K562 (cell line): ENCODE measurements around the gene CDKN2C. TPM values are rescaled to one million over a fixed set of nuclear protein-coding genes. Genes with fewer than 3 reads are reported as not detected.

Experiments
- CBX8 ChIP-seq: fragments of 200-600 bp; sonication (generic); IDR thresholded peaks from 2 replicates; pipeline ENCODE4 v1.6.1; 2012; ENCODE audit warnings: borderline replicate concordance, mixed run types, low read depth, mild to moderate bottlenecking, moderate library complexity, mixed read lengths, low read length, control low read depth, inconsistent platforms; ENCODE audit not compliant: poor library complexity, severe bottlenecking; ENCODE audit errors: extremely low read depth
- DDX20 ChIP-seq: fragments of 450-650 bp; IDR thresholded peaks from 2 replicates; pipeline ENCODE4 v1.6.1; 2016; ENCODE audit warnings: missing genetic modification characterization, low read depth, mild to moderate bottlenecking, missing compliant biosample characterization, moderate library complexity
- EZH2 ChIP-seq: IDR thresholded peaks from 2 replicates; pipeline ENCODE4 v1.6.1; 2012; ENCODE audit warnings: low read depth, mild to moderate bottlenecking, inconsistent platforms, low read length, borderline replicate concordance
- HNRNPUL1 ChIP-seq: fragments of 200-400 bp; formaldehyde crosslinking; IDR thresholded peaks from 2 replicates; pipeline ENCODE4 v1.6.1; 2017; ENCODE audit warnings: low read length
- JUNB ChIP-seq: fragments of 450-650 bp; formaldehyde crosslinking; conservative IDR thresholded peaks from 2 replicates; pipeline ENCODE4 v1.4.0; 2020; ENCODE audit warnings: mild to moderate bottlenecking
- KAT2B ChIP-seq: IDR thresholded peaks from one replicate; pipeline ENCODE4 v1.6.1; 2012; ENCODE audit warnings: low read depth, mild to moderate bottlenecking, control low read depth, inconsistent platforms, low read length, moderate library complexity
- KLF16 ChIP-seq: IDR thresholded peaks from 2 replicates; pipeline ENCODE4 v1.6.1; 2016; ENCODE audit warnings: antibody characterized with exemption
- MYNN ChIP-seq, 2 experiments: sonication (generic); formaldehyde crosslinking in 1 of 2; IDR thresholded peaks; 2 replicates each; pipeline versions ENCODE4 v1.5.0 to v1.6.1; 2016 to 2020; ENCODE audit warnings: antibody characterized with exemption in 1 of 2, missing genetic modification reagents in 1 of 2
- NR1H2 ChIP-seq: sonication (generic); formaldehyde crosslinking; IDR thresholded peaks from 2 replicates; pipeline ENCODE4 v1.4.0; 2020; ENCODE audit warnings: mild to moderate bottlenecking, missing genetic modification reagents
- POLR2AphosphoS2 ChIP-seq: IDR thresholded peaks from 2 replicates; pipeline ENCODE4 v1.6.1; 2012; ENCODE audit warnings: low read length, improper control_type of control experiment
- POLR3A ChIP-seq: IDR thresholded peaks from 2 replicates; pipeline ENCODE4 v1.6.1; 2011; ENCODE audit warnings: borderline replicate concordance, mild to moderate bottlenecking, moderate library complexity; ENCODE audit not compliant: insufficient read length, insufficient read depth; ENCODE audit errors: extremely low read depth
- RBM25 ChIP-seq: fragments of 200-400 bp; formaldehyde crosslinking; IDR thresholded peaks from 2 replicates; pipeline ENCODE4 v1.6.1; 2018; ENCODE audit warnings: low read length, low read depth, moderate library complexity; ENCODE audit not compliant: severe bottlenecking
- STAG1 ChIP-seq: sonication (generic); formaldehyde crosslinking; IDR thresholded peaks from 2 replicates; pipeline ENCODE4 v1.5.0; 2020; ENCODE audit warnings: missing genetic modification reagents, borderline replicate concordance
- TAF15 ChIP-seq: fragments of 200-400 bp; formaldehyde crosslinking; IDR thresholded peaks from 2 replicates; pipeline ENCODE4 v1.6.1; 2017; ENCODE audit warnings: mild to moderate bottlenecking, low read depth, low read length, moderate library complexity
- THAP7 ChIP-seq: fragments of 250-450 bp; sonication (Bioruptor Pico); IDR thresholded peaks from 2 replicates; pipeline ENCODE4 v1.5.0; 2021
- ZC3H4 ChIP-seq: sonication (generic); formaldehyde crosslinking; IDR thresholded peaks from 2 replicates; pipeline ENCODE4 v1.9.0; 2021; ENCODE audit warnings: missing genetic modification reagents, borderline replicate concordance
- ZNF431 ChIP-seq: sonication (generic); formaldehyde crosslinking; IDR thresholded peaks from 2 replicates; pipeline ENCODE4 v1.8.0; 2022; ENCODE audit warnings: mild to moderate bottlenecking, missing genetic modification reagents
- ZNF507 ChIP-seq: conservative IDR thresholded peaks from 2 replicates; pipeline ENCODE4 v1.6.1; 2017; ENCODE audit warnings: missing genetic modification characterization, missing compliant biosample characterization
- ZNF76 ChIP-seq: fragments of 250-450 bp; sonication (Bioruptor Pico); IDR thresholded peaks from 2 replicates; pipeline ENCODE4 v1.4.0; 2020; ENCODE audit warnings: mild to moderate bottlenecking, moderate library complexity, borderline replicate concordance
- ZSCAN29 ChIP-seq: fragments of 450-650 bp; IDR thresholded peaks from 2 replicates; pipeline ENCODE4 v1.6.1; 2017
- polyA plus RNA-seq, 8 experiments: library from polyadenylated mRNA; depleted of rRNA in 4 of 8; stranded (reverse) in 5 of 8; unstranded in 3 of 8; fragments of >200 nt; fragmentation: Nextera tagmentation in 2 of 8; fragmentation: Illumina TruSeq in 1 of 8; extraction: Ambion mirVana in 2 of 8; extraction: Trizol in 1 of 8; gene quantifications; 2 replicates each; pipeline versions ENCODE4 v1.2.1 to v1.2.3, GENCODE V29; 2011 to 2014; ENCODE audit warnings: inconsistent platforms in 1 of 8, missing spikeins in 1 of 8
- total RNA-seq, 7 experiments: library from RNA; depleted of rRNA in 6 of 7; stranded (reverse); fragments of >200 nt in 6 of 7; fragmentation: Illumina TruSeq in 2 of 7; extraction: Trizol in 2 of 7; gene quantifications; 2 replicates each; pipeline versions ENCODE4 v1.2.1 to v1.2.3, GENCODE V29; 2011 to 2021; ENCODE audit warnings: low replicate concordance in 1 of 7
- TF ChIP-seq, protein P1 (sequence below): fragments of 450-650 bp; formaldehyde crosslinking; IDR thresholded peaks from 2 replicates; pipeline ENCODE4 v1.4.0; 2020; ENCODE audit warnings: mild to moderate bottlenecking, moderate library complexity
- TF ChIP-seq, protein P2 (sequence below): fragments of 250-450 bp; sonication (Bioruptor Pico); IDR thresholded peaks from 2 replicates; pipeline ENCODE4 v1.8.0; 2022; ENCODE audit warnings: inconsistent platforms, mild to moderate bottlenecking, moderate library complexity, borderline replicate concordance

The CDKN2C gene
- total and polyA plus RNA-seq, 9 of the 15 experiments (the other 6 are each of a cell fraction or from before 2014, with no cell fraction given) = 11.9 to 74.3 (median 45.9) TPM

- TF ChIP-seq DDX20 (tag) (no peak), RBM25 (no peak), ZNF76 (no peak), MYNN (IDR thresholded peaks at IDR 0.05) (no peak), MYNN (CRISPR knock-in tag; IDR thresholded peaks at IDR 0.05) (no peak), TAF15 (no peak), KAT2B (no peak), POLR2AphosphoS2 (no peak), KLF16 (no peak), NR1H2 (CRISPR knock-in tag) (no peak), CBX8 (no peak), ZNF507 (tag) (no peak), ZSCAN29 (no peak; the same call in 1 of the 2 replicates), STAG1 (CRISPR knock-in tag) (no peak), ZNF431 (CRISPR knock-in tag) (no peak; the same call in 1 of the 2 replicates), THAP7 (CRISPR knock-in tag) (no peak), POLR3A (no peak), EZH2 (no peak), ZC3H4 (CRISPR knock-in tag) (no peak), JUNB (CRISPR knock-in tag) (no peak), HNRNPUL1 (no peak)
- TF ChIP-seq, protein P1, sequence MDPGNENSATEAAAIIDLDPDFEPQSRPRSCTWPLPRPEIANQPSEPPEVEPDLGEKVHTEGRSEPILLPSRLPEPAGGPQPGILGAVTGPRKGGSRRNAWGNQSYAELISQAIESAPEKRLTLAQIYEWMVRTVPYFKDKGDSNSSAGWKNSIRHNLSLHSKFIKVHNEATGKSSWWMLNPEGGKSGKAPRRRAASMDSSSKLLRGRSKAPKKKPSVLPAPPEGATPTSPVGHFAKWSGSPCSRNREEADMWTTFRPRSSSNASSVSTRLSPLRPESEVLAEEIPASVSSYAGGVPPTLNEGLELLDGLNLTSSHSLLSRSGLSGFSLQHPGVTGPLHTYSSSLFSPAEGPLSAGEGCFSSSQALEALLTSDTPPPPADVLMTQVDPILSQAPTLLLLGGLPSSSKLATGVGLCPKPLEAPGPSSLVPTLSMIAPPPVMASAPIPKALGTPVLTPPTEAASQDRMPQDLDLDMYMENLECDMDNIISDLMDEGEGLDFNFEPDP (CRISPR knock-in tag) = no peak
- TF ChIP-seq, protein P2, sequence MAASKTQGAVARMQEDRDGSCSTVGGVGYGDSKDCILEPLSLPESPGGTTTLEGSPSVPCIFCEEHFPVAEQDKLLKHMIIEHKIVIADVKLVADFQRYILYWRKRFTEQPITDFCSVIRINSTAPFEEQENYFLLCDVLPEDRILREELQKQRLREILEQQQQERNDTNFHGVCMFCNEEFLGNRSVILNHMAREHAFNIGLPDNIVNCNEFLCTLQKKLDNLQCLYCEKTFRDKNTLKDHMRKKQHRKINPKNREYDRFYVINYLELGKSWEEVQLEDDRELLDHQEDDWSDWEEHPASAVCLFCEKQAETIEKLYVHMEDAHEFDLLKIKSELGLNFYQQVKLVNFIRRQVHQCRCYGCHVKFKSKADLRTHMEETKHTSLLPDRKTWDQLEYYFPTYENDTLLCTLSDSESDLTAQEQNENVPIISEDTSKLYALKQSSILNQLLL = no peak
Observed at GRCh38 chr1:50959303-50959912, 10.6 kb upstream of the CDKN2C start (continued).
